Gastrocnemius medialis (tissue), 4 donors: ENCODE data around the gene GXYLT1.

Experiments
- POLR2A ChIP-seq, 2 donors: fragments of 450-650 bp; IDR thresholded peaks; one replicate each; pipeline ENCODE4 v1.6.1; 2017; ENCODE audit warnings: antibody characterized with exemption in 2 of 2, mild to moderate bottlenecking in 2 of 2, moderate library complexity in 2 of 2
- TF ChIP-seq, protein P1 (sequence below), 5 experiments: fragments of 450-650 bp in 3 of 5; fragments of 200-600 bp in 2 of 5; sonication (generic) in 2 of 5; IDR thresholded peaks in 4 of 5; conservative IDR thresholded peaks in 1 of 5; 1 replicate in 4 of 5; 2 replicates in 1 of 5; pipeline ENCODE4 v1.5.1; 2016 to 2019; ENCODE audit warnings: antibody characterized with exemption in 5 of 5, mild to moderate bottlenecking in 3 of 5, moderate library complexity in 3 of 5

DNA sequence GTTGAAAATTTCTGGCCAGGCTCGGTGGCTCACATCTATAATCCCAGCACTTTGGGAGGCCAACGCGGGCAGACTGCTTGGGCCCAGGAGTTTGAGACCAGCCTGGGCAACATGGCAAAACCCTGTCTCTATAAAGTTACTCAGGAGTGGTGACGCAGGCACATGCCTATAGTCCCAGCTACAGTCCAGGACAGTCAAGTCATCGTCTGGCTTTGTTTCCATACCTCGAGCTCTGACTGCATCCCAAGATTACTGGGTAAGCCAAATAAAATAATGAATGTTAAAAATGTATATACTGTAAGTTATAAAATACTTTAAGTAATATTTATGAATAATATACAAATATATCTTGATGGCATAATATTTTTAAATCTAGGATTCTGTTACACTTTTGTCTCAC, 23.0 kb upstream of the GXYLT1 start:
- TF ChIP-seq, protein P1, sequence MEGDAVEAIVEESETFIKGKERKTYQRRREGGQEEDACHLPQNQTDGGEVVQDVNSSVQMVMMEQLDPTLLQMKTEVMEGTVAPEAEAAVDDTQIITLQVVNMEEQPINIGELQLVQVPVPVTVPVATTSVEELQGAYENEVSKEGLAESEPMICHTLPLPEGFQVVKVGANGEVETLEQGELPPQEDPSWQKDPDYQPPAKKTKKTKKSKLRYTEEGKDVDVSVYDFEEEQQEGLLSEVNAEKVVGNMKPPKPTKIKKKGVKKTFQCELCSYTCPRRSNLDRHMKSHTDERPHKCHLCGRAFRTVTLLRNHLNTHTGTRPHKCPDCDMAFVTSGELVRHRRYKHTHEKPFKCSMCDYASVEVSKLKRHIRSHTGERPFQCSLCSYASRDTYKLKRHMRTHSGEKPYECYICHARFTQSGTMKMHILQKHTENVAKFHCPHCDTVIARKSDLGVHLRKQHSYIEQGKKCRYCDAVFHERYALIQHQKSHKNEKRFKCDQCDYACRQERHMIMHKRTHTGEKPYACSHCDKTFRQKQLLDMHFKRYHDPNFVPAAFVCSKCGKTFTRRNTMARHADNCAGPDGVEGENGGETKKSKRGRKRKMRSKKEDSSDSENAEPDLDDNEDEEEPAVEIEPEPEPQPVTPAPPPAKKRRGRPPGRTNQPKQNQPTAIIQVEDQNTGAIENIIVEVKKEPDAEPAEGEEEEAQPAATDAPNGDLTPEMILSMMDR (IDR thresholded peaks at IDR 0.05 in 4 of 5, conservative IDR thresholded peaks at IDR 0.05 in 1 of 5), result no peak
- no peak for TF ChIP-seq POLR2A (IDR thresholded peaks at IDR 0.05)
